ENCODE data around the gene MC3R. TPM values are rescaled to one million over a fixed set of nuclear protein-coding genes. Genes with fewer than 3 reads are reported as not detected.

MC3R gene
- total and polyA plus RNA-seq, 2 donors (not counting 1 experiment from before 2014, with no cell fraction given): not detected

GRCh38 chr20:56249244-56249955, 868 bp downstream of the MC3R start:
- H3K4me1 ChIP-seq (ENCODE audit: control insufficient read depth, extremely low read depth, insufficient read depth, low read length): no peaks in the 10 kb centered on the region
- TF ChIP-seq EZH2 (IDR thresholded peaks at IDR 0.05; ENCODE audit: low read length, missing control alignments): no peak
- peak in 1 of 2 donors; percentile 19 for TF ChIP-seq CTCF (conservative IDR thresholded peaks at IDR 0.05 in 1 of 2, IDR thresholded peaks at IDR 0.05 in 1 of 2; ENCODE audit: low read depth in 1 of 2, low read length in 2 of 2)
- no peak overlapping the region for H3K4me3 ChIP-seq (replicated peaks in 1 of 4; ENCODE audit: control extremely low read depth in 1 of 4, insufficient read depth in 1 of 4, low read depth in 3 of 4, low read length in 4 of 4)

GRCh38 chr20:56249956-56250355, 1.4 kb downstream of the MC3R start:
- Histone ChIP-seq H3K9ac (ENCODE audit: insufficient read depth, low read length) (no peak overlapping the region), H3K27me3 (ENCODE audit: control insufficient read depth, insufficient read depth, low read length) (no peaks in the 10 kb centered on the region), H3K36me3 (ENCODE audit: control insufficient read depth, insufficient read depth, low read length) (no peaks in the 10 kb centered on the region), H3K4me2 (ENCODE audit: extremely low read depth, insufficient read depth, low read length) (no peak overlapping the region), H3K4me1 (ENCODE audit: control insufficient read depth, extremely low read depth, insufficient read depth, low read length) (no peaks in the 10 kb centered on the region), H3K9me3 (ENCODE audit: control insufficient read depth, insufficient read depth, low read depth, low read length) (no peaks in the 10 kb centered on the region), H3K79me2 (ENCODE audit: control insufficient read depth, insufficient read depth, low read length) (no peaks in the 10 kb centered on the region), H3K27ac (ENCODE audit: insufficient read depth, low read length) (no peak overlapping the region), H2AFZ (ENCODE audit: low read length) (no peak overlapping the region), H3K4me3 (replicated peaks in 1 of 4; ENCODE audit: control extremely low read depth in 1 of 4, insufficient read depth in 1 of 4, low read depth in 3 of 4, low read length in 4 of 4) (no peak overlapping the region), H4K20me1 (ENCODE audit: control insufficient read depth, extremely low read depth, insufficient read depth, low read length) (no peaks in the 10 kb centered on the region)
- DNase-seq (ENCODE audit: low read depth in 2 of 2): no peak
- TF ChIP-seq EZH2 (IDR thresholded peaks at IDR 0.05; ENCODE audit: low read length, missing control alignments) (no peak), CTCF (conservative IDR thresholded peaks at IDR 0.05 in 1 of 2, IDR thresholded peaks at IDR 0.05 in 1 of 2; ENCODE audit: low read depth in 1 of 2, low read length in 2 of 2) (no peak)

More at GRCh38 chr20:56249244-56249955, 868 bp downstream of the MC3R start:
- Histone ChIP-seq H3K4me2 (ENCODE audit: extremely low read depth, insufficient read depth, low read length) (no peak overlapping the region), H4K20me1 (ENCODE audit: control insufficient read depth, extremely low read depth, insufficient read depth, low read length) (no peaks in the 10 kb centered on the region), H3K79me2 (ENCODE audit: control insufficient read depth, insufficient read depth, low read length) (no peaks in the 10 kb centered on the region), H2AFZ (ENCODE audit: low read length) (no peak overlapping the region), H3K36me3 (ENCODE audit: control insufficient read depth, insufficient read depth, low read length) (no peaks in the 10 kb centered on the region), H3K27ac (ENCODE audit: insufficient read depth, low read length) (no peak overlapping the region), H3K9ac (ENCODE audit: insufficient read depth, low read length) (no peak overlapping the region), H3K9me3 (ENCODE audit: control insufficient read depth, insufficient read depth, low read depth, low read length) (no peaks in the 10 kb centered on the region), H3K27me3 (ENCODE audit: control insufficient read depth, insufficient read depth, low read length) (no peaks in the 10 kb centered on the region)
- no peak for DNase-seq (ENCODE audit: low read depth in 2 of 2)

GRCh38 chr20:56257604-56258003, 9.1 kb downstream of the MC3R start:
- no peaks in the 10 kb centered on the region for H3K79me2 ChIP-seq (ENCODE audit: control insufficient read depth, insufficient read depth, low read length)
- H3K4me2 ChIP-seq (ENCODE audit: extremely low read depth, insufficient read depth, low read length): no peak overlapping the region
- no peak for DNase-seq (ENCODE audit: low read depth in 2 of 2)
- no peaks in the 10 kb centered on the region for H3K36me3 ChIP-seq (ENCODE audit: control insufficient read depth, insufficient read depth, low read length)
- no peak overlapping the region for H3K27ac ChIP-seq (ENCODE audit: insufficient read depth, low read length)
- no peaks in the 10 kb centered on the region for H3K9me3 ChIP-seq (ENCODE audit: control insufficient read depth, insufficient read depth, low read depth, low read length)
- H2AFZ ChIP-seq (ENCODE audit: low read length): no peak overlapping the region
- no peak overlapping the region for H3K4me3 ChIP-seq (replicated peaks in 1 of 4; ENCODE audit: control extremely low read depth in 1 of 4, insufficient read depth in 1 of 4, low read depth in 3 of 4, low read length in 4 of 4)
- no peak overlapping the region for H3K9ac ChIP-seq (ENCODE audit: insufficient read depth, low read length)
- TF ChIP-seq EZH2 (IDR thresholded peaks at IDR 0.05; ENCODE audit: low read length, missing control alignments) (no peak), CTCF (conservative IDR thresholded peaks at IDR 0.05 in 1 of 2, IDR thresholded peaks at IDR 0.05 in 1 of 2; ENCODE audit: low read depth in 1 of 2, low read length in 2 of 2) (no peak)
- no peaks in the 10 kb centered on the region for H3K4me1 ChIP-seq (ENCODE audit: control insufficient read depth, extremely low read depth, insufficient read depth, low read length)
- H3K27me3 ChIP-seq (ENCODE audit: control insufficient read depth, insufficient read depth, low read length): no peaks in the 10 kb centered on the region
- no peaks in the 10 kb centered on the region for H4K20me1 ChIP-seq (ENCODE audit: control insufficient read depth, extremely low read depth, insufficient read depth, low read length)
